Kidney (tissue), 14 donors: ENCODE measurements around the gene CXCR1. TPM values are rescaled to one million over a fixed set of nuclear protein-coding genes. Genes with fewer than 3 reads are reported as not detected.

ENCODE experiments used
- DNase-seq, 5 donors: peaks; one replicate each; pipeline ENCODE4 v3.0.0-alpha.2; 2013 to 2020
- FAIRE-seq: peaks from 2 replicates; lab custom pipeline; 2012; peaks lifted over from hg19 to GRCh38; lab: Jason Lieb, UNC
- H3K27ac ChIP-seq, 2 donors: one replicate each; pipeline ENCODE4 v1.7.0; 2013; ENCODE audit warnings: low read depth in 2 of 2, low read length in 2 of 2, inconsistent platforms in 1 of 2
- H3K27me3 ChIP-seq: one replicate; pipeline ENCODE4 v1.7.1; 2013; ENCODE audit warnings: low read length, inconsistent platforms; ENCODE audit not compliant: control insufficient read depth, insufficient read depth
- H3K36me3 ChIP-seq, 3 donors: one replicate each; pipeline versions ENCODE4 v1.7.0 to v1.7.1; 2013; ENCODE audit warnings: low read length in 3 of 3, control low read depth in 1 of 3, inconsistent platforms in 1 of 3; ENCODE audit not compliant: insufficient read depth in 3 of 3, control insufficient read depth in 2 of 3
- H3K4me1 ChIP-seq, 3 donors: one replicate each; pipeline versions ENCODE4 v1.7.0 to v1.7.1; 2013; ENCODE audit warnings: low read length in 3 of 3, inconsistent platforms in 1 of 3, low read depth in 1 of 3; ENCODE audit not compliant: control insufficient read depth in 2 of 3, insufficient read depth in 2 of 3
- H3K4me3 ChIP-seq, 3 donors: one replicate each; pipeline versions ENCODE4 v1.7.0 to v1.8.1; 2013; ENCODE audit warnings: low read length in 3 of 3, control low read depth in 1 of 3, inconsistent platforms in 1 of 3
- H3K9ac ChIP-seq, 3 donors: one replicate each; pipeline versions ENCODE4 v1.7.0 to v1.7.1; 2013; ENCODE audit warnings: low read length in 3 of 3, control low read depth in 1 of 3, inconsistent platforms in 1 of 3
- H3K9me3 ChIP-seq, 3 donors: one replicate each; pipeline versions ENCODE4 v1.7.0 to v1.7.1; 2013; ENCODE audit warnings: low read length in 3 of 3, control low read depth in 1 of 3, inconsistent platforms in 1 of 3; ENCODE audit not compliant: control insufficient read depth in 2 of 3, insufficient read depth in 1 of 3
- CTCF ChIP-seq: IDR thresholded peaks from 3 replicates; pipeline ENCODE4 v1.5.1; 2012; ENCODE audit warnings: mild to moderate bottlenecking, moderate library complexity, borderline replicate concordance; ENCODE audit not compliant: insufficient read depth; ENCODE audit errors: extremely low read depth
- intact Hi-C: fragments of 100-400 bp; cut with DNase I; formaldehyde crosslinking; loops from one replicate; pipeline ENCODE4 v1.11.1; 2022
- polyA plus RNA-seq: library from polyadenylated mRNA; stranded (reverse); fragments of 350-450 nt; fragmentation: Illumina TruSeq; extraction: RNeasy Lipid Tissue Mini Kit (QIAGEN cat#74804); gene quantifications from one replicate; pipeline ENCODE4 v1.2.3, GENCODE V29; 2014; ENCODE audit warnings: low read depth, low replicate concordance; ENCODE audit not compliant: insufficient read depth
- total RNA-seq: library from RNA; stranded (reverse); fragmentation: NEBNext Ultra II Directional; extraction: Animal tissue kit (Norgen Biotek cat#: 25700); gene quantifications from one replicate; pipeline ENCODE4 v1.2.1, GENCODE V29; 2021
- donor health status: control.
- donor health status: control.
- donor health status: control.
- donor health status: control.
- donor health status: control.
- donor health status: DM: yes; HTN: yes; CAD: no.
- donor health status: Normal renal cell carcinoma (clear cell type).

Gene CXCR1
- total and polyA plus RNA-seq, 2 donors from 2014 or later: 0.09 TPM; not detected in 1

- H3K36me3 ChIP-seq: no peaks in the 10 kb centered on the region
- FAIRE-seq: no peak
- H3K4me1 ChIP-seq: peaks cover 0 to 5% (median 0%) of the 10 kb centered on the region in 3 donors
- H3K27ac ChIP-seq: no peak overlapping the region
- DNase-seq: peak in 3 of 5 donors; percentile 7 to 15 (median 10)
- no peak overlapping the region for H3K4me3 ChIP-seq
- H3K9ac ChIP-seq: no peak overlapping the region
- no peak for TF ChIP-seq CTCF
- no peaks in the 10 kb centered on the region for H3K9me3 ChIP-seq
- no peaks in the 10 kb centered on the region for H3K27me3 ChIP-seq
- intact Hi-C loops: no loop called here
Measured at GRCh38 chr2:218187296-218188015, 20.7 kb upstream of the CXCR1 start.

- intact Hi-C loops: no loop called here
Measured at GRCh38 chr2:218186876-218187275, 20.1 kb upstream of the CXCR1 start.

GRCh38 chr2:218186355-218186766 lies 19.6 kb upstream of the CXCR1 start:
- FAIRE-seq (no peak), DNase-seq (peak in 4 of 5 donors; percentile 52 to 75 (median 66))
- H3K9me3 ChIP-seq: no peaks in the 10 kb centered on the region
- peak; percentile 81 for TF ChIP-seq CTCF
- no peak overlapping the region for H3K9ac ChIP-seq
- intact Hi-C loops: no loop called here
- no peak overlapping the region for H3K27ac ChIP-seq
- H3K4me3 ChIP-seq: no peak overlapping the region
- no peaks in the 10 kb centered on the region for H3K27me3 ChIP-seq
- H3K36me3 ChIP-seq: no peaks in the 10 kb centered on the region
- H3K4me1 ChIP-seq: peaks cover 0 to 5% (median 0%) of the 10 kb centered on the region in 3 donors

More at GRCh38 chr2:218186876-218187275, 20.1 kb upstream of the CXCR1 start:
- Histone ChIP-seq H3K4me1 (peaks cover 0 to 5% (median 0%) of the 10 kb centered on the region in 3 donors), H3K9me3 (no peaks in the 10 kb centered on the region), H3K36me3 (no peaks in the 10 kb centered on the region), H3K27ac (no peak overlapping the region), H3K9ac (no peak overlapping the region), H3K4me3 (no peak overlapping the region), H3K27me3 (no peaks in the 10 kb centered on the region)
- no peak for DNase-seq
- no peak for TF ChIP-seq CTCF
- FAIRE-seq: no peak
